AG04450 (cell line): ENCODE data around the gene TICAM2. TPM values are rescaled to one million over a fixed set of nuclear protein-coding genes. Genes with fewer than 3 reads are reported as not detected.

Experiments used
- CTCF ChIA-PET: fragments of 300-600, 350-600 bp; formaldehyde crosslinking; extraction: SDS; loops from one replicate; lab custom pipeline; 2022; ENCODE audit warnings: antibody characterized with exemption, inconsistent platforms; lab: Charles Lee
- POLR2A ChIA-PET: fragments of 350-600 bp; formaldehyde crosslinking; extraction: SDS; loops from one replicate; lab custom pipeline; 2021; ENCODE audit warnings: antibody characterized with exemption, inconsistent platforms; lab: Yijun Ruan, JAX
- DNase-seq: peaks from one replicate; pipeline ENCODE4 v3.0.0-alpha.2; 2011; ENCODE audit warnings: low read depth, low spot score
- H3K27ac ChIP-seq: one replicate; pipeline ENCODE4 v1.5.1; 2012; ENCODE audit warnings: low read depth, low read length, control low read depth
- H3K27me3 ChIP-seq: one replicate; pipeline ENCODE4 v1.6.0; 2012; ENCODE audit warnings: low read length; ENCODE audit not compliant: control insufficient read depth, insufficient read depth
- H3K4me3 ChIP-seq: 2 replicates; pipeline ENCODE4 v1.5.1; 2011; ENCODE audit warnings: mild to moderate bottlenecking, low read depth, low read length, control low read depth
- H3K9me3 ChIP-seq: 2 replicates; pipeline ENCODE4 v1.5.1; 2012; ENCODE audit warnings: low read length; ENCODE audit not compliant: control insufficient read depth, insufficient read depth
- polyA plus RNA-seq: library from polyadenylated mRNA; depleted of rRNA; stranded (reverse); fragments of >200 nt; gene quantifications from 2 replicates; pipeline ENCODE4 v1.2.3, GENCODE V29; 2011
- TF ChIP-seq, protein P1 (sequence below): IDR thresholded peaks from 2 replicates; pipeline ENCODE4 v1.5.1; 2011; ENCODE audit warnings: low read depth, low read length, control low read depth, inconsistent platforms

Gene TICAM2
- polyA plus RNA-seq, 1 experiment, result 4.3 TPM

DNA sequence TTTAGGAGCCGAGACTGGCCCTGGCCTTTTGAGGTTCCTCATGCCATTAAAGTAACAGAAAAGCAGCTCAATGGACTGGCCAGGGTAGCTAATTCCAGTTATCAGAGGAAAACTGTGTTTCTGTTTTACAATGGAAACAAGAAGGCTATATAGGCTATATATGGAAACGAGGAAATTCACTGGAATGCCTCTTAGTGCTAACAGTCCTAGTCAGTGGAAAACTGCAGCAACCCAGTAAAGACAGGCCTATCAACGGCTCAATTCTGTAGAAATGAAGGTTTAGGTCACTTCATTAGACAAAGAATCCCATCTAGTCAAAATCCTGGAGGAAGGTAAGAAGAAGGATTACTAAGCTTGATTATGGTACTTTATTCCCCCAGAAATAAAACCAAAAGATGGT, 3.2 kb upstream of the TICAM2 start:
- no peak overlapping the region for H3K27ac ChIP-seq
- CTCF ChIA-PET, result no interaction called here
- no peaks in the 10 kb centered on the region for H3K27me3 ChIP-seq
- no peaks in the 10 kb centered on the region for H3K9me3 ChIP-seq
- TF ChIP-seq, protein P1, sequence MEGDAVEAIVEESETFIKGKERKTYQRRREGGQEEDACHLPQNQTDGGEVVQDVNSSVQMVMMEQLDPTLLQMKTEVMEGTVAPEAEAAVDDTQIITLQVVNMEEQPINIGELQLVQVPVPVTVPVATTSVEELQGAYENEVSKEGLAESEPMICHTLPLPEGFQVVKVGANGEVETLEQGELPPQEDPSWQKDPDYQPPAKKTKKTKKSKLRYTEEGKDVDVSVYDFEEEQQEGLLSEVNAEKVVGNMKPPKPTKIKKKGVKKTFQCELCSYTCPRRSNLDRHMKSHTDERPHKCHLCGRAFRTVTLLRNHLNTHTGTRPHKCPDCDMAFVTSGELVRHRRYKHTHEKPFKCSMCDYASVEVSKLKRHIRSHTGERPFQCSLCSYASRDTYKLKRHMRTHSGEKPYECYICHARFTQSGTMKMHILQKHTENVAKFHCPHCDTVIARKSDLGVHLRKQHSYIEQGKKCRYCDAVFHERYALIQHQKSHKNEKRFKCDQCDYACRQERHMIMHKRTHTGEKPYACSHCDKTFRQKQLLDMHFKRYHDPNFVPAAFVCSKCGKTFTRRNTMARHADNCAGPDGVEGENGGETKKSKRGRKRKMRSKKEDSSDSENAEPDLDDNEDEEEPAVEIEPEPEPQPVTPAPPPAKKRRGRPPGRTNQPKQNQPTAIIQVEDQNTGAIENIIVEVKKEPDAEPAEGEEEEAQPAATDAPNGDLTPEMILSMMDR, result no peak
- no peak overlapping the region for H3K4me3 ChIP-seq
- no peak for DNase-seq
- POLR2A ChIA-PET, result no interaction called here

DNA sequence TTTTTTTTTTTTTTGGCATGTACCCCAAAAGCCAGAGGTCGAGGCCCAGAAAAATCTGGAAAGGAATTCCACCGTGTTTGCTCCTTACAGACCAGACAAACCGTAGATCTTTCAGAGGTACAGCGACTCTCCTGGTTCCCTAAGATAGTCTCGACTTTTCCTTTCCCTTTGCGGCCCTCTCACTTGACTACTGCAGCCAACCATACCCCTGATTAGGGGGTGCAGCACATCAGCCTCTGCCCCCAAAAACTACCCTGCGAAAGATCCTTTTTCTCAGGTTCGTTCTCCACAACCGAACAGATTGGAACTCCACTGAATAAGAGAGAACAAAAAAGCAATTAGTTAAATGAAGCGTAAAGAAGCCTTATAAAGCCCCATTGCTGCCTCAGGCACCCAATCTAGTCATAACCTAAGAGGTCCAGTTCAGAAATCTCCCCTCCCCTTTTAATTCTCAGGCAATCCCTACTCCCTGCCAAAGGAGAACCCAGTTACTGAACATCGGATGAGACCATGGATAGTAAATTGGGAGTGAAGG, 379 bp upstream of the TICAM2 start:
- H3K4me3 ChIP-seq, result peak overlapping the region; percentile 70
- H3K27ac ChIP-seq, result no peak overlapping the region
- no peaks in the 10 kb centered on the region for H3K9me3 ChIP-seq
- no peak for DNase-seq
- H3K27me3 ChIP-seq, result no peaks in the 10 kb centered on the region
- TF ChIP-seq, protein P1, result no peak
- CTCF ChIA-PET, result interaction anchor here (0.6 to 1.4 kb wide), 2 partner anchors 11 to 112 kb away, joined by 3 to 5 read pairs; no protein-coding TSS in a partner anchor
- POLR2A ChIA-PET, result no interaction called here

GRCh38 chr5:115600766-115601165, 1.5 kb downstream of the TICAM2 start:
- Histone ChIP-seq H3K27me3 (no peaks in the 10 kb centered on the region), H3K9me3 (no peaks in the 10 kb centered on the region), H3K4me3 (peak overlapping the region; percentile 70), H3K27ac (no peak overlapping the region)
- ChIA-PET POLR2A (no interaction called here), CTCF (interaction anchor here (0.6 to 1.2 kb wide), 3 partner anchors 9 to 292 kb away, joined by 4 to 7 read pairs (median 5); no protein-coding TSS in a partner anchor)
- DNase-seq, result no peak
- TF ChIP-seq, protein P1, result no peak

- no peak for DNase-seq
- TF ChIP-seq, protein P1, result no peak
- POLR2A ChIA-PET, result no interaction called here
- Histone ChIP-seq H3K27me3 (no peaks in the 10 kb centered on the region), H3K4me3 (no peak overlapping the region; the same call in 1 of the 2 replicates), H3K27ac (no peak overlapping the region), H3K9me3 (no peaks in the 10 kb centered on the region)
- CTCF ChIA-PET, result interaction anchor here (0.8 to 1.0 kb wide), 2 partner anchors 8 to 25 kb away, joined by 3 read pairs; no protein-coding TSS in a partner anchor
Measured at GRCh38 chr5:115599924-115600323, 2.4 kb downstream of the TICAM2 start.

DNA sequence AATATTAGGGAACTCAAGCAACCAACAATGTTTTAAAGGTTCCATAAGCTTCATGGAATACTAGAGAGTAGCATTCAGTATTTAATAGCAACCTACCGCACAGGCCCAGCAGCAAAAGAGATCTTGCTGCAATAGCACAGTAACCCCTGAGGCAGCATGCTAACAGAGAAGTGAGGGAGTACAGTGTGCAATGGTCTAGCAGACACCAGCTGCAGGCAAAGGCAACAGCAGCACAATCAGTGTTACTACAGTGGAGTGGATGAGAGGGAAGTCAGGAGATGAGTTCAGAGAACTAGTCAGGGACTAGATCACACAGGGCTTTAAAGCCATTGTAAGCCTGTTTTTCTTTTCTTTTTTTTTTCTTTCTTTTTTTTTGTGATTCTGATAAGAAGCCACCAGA, 2.8 kb downstream of the TICAM2 start:
- POLR2A ChIA-PET, result no interaction called here
- Histone ChIP-seq H3K4me3 (no peak overlapping the region; the same call in 1 of the 2 replicates), H3K27me3 (no peaks in the 10 kb centered on the region), H3K9me3 (no peaks in the 10 kb centered on the region), H3K27ac (no peak overlapping the region)
- TF ChIP-seq, protein P1, result no peak
- DNase-seq, result no peak
- CTCF ChIA-PET, result interaction anchor here (0.8 to 1.0 kb wide), 2 partner anchors 7 to 25 kb away, joined by 3 read pairs; no protein-coding TSS in a partner anchor
